HPDE6-E6E7 (cell line): Measurements from ENCODE around the gene MICOS13.

ENCODE experiments used
- DNase-seq: peaks from one replicate; pipeline ENCODE4 v3.0.0; 2011; ENCODE audit warnings: missing footprints; ENCODE audit errors: extremely low spot score

Gene MICOS13

DNA sequence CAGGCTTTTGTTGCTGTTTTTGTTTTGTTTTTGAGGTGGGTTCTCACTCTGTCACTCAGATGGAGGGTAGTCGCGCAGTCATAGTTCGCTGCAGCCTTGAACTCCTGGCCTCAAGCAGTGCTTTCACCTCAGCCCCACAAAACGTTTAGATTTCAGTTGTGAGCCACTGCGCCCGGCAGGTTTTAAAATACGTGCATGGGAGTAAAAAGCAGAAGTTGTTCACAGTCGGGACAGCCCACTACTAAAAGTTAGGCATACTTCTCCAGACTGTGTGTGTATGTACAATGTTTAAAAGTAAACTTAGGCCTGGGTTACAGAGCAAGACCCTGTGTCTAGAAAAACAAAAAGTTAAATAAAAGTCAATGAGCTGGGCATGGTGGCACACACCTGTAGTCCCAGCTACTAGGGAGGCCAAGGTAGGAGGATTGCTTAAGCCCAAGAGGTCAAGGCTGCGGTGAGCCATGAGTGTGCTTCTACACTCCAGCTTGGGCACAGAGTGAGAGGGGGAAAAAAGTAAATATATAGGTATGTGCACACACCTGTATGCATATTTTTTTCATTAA lies 51.3 kb downstream of the MICOS13 start:
- no peak for DNase-seq

DNA sequence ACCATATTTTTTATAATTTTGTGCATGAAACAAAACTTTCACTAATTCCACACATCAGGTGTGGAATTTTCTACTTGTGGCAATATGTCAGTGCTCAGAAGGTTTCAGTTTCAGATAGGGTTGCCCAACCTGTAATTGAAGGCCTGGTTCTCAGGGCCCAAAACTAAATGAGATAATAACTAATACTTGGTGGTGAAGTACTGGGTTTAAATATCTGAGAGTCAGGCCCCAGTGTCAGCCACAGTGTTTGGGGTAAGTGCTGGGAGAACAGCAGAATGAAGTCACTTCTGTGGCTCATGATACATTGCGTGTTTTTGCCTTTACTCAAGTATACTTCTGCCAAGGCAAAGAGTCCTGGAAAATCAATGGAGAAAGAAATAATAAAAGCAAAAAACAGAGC lies 51.9 kb downstream of the MICOS13 start:
- DNase-seq, result no peak
